NB4 (cell line): Measurements from ENCODE around the gene SOX8.

Experiments used
- DNase-seq: peaks from one replicate; pipeline ENCODE4 v3.0.0; 2010; ENCODE audit warnings: low read depth
- H3K4me3 ChIP-seq: one replicate; pipeline ENCODE4 v1.5.1; 2011; ENCODE audit warnings: mild to moderate bottlenecking, low read depth, low read length, moderate library complexity
- CTCF ChIP-seq: IDR thresholded peaks from one replicate; pipeline ENCODE4 v1.5.1; 2012; ENCODE audit warnings: low read depth, low read length
- MAX ChIP-seq: IDR thresholded peaks from 2 replicates; pipeline ENCODE4 v1.6.1; 2011; ENCODE audit warnings: low read depth, low read length
- MYC ChIP-seq: IDR thresholded peaks from 2 replicates; pipeline ENCODE4 v1.6.1; 2011; ENCODE audit warnings: low read depth, low read length
- POLR2A ChIP-seq: IDR thresholded peaks from 2 replicates; pipeline ENCODE4 v1.6.1; 2011; ENCODE audit warnings: mild to moderate bottlenecking; ENCODE audit not compliant: insufficient read length; ENCODE audit errors: extremely low read depth

Gene SOX8

GRCh38 chr16:978403-978802, 3.2 kb upstream of the SOX8 start:
- no peak for DNase-seq
- TF ChIP-seq MAX (no peak), POLR2A (no peak), CTCF (no peak), MYC (no peak)
- H3K4me3 ChIP-seq: no peak overlapping the region

GRCh38 chr16:979147-979546, 2.4 kb upstream of the SOX8 start:
- DNase-seq: no peak
- no peak overlapping the region for H3K4me3 ChIP-seq
- no peak for TF ChIP-seq MAX
- no peak for TF ChIP-seq CTCF
- no peak for TF ChIP-seq POLR2A
- TF ChIP-seq MYC: no peak

- TF ChIP-seq MYC (no peak), CTCF (no peak), MAX (no peak), POLR2A (no peak)
- H3K4me3 ChIP-seq: no peak overlapping the region
- DNase-seq: no peak
Observed at GRCh38 chr16:979859-980594, 1.5 kb upstream of the SOX8 start.

GRCh38 chr16:980595-980854, 1.0 kb upstream of the SOX8 start:
- H3K4me3 ChIP-seq: no peak overlapping the region
- DNase-seq: no peak
- TF ChIP-seq POLR2A (no peak), MYC (no peak), CTCF (no peak), MAX (no peak)

GRCh38 chr16:982145-983043, 824 bp downstream of the SOX8 start:
- no peak for TF ChIP-seq POLR2A
- no peak for TF ChIP-seq CTCF
- TF ChIP-seq MYC: no peak
- no peak for TF ChIP-seq MAX
- no peak for DNase-seq
- no peak overlapping the region for H3K4me3 ChIP-seq
